Osteoblast (primary cell): ENCODE data around the gene SIM2. TPM values are rescaled to one million over a fixed set of nuclear protein-coding genes. Genes with fewer than 3 reads are reported as not detected.

Experiments
- DNase-seq: peaks from one replicate; pipeline ENCODE4 v3.0.0; 2011; ENCODE audit warnings: low spot score, mixed read lengths; ENCODE audit not compliant: insufficient read length; ENCODE audit errors: missing footprints
- H2AFZ ChIP-seq: 2 replicates; pipeline ENCODE4 v1.6.0; 2011; ENCODE audit warnings: mild to moderate bottlenecking, low read length
- H3K27ac ChIP-seq: 2 replicates; pipeline ENCODE4 v1.5.1; 2011; ENCODE audit warnings: mild to moderate bottlenecking, low read depth, low read length, moderate library complexity
- H3K27me3 ChIP-seq: 2 replicates; pipeline ENCODE4 v1.6.0; 2012; ENCODE audit warnings: mild to moderate bottlenecking, control low read depth, inconsistent platforms, low read length, moderate library complexity; ENCODE audit not compliant: insufficient read depth
- H3K36me3 ChIP-seq: 2 replicates; pipeline ENCODE4 v1.5.1; 2011; ENCODE audit warnings: mild to moderate bottlenecking, low read length, control low read depth, moderate library complexity; ENCODE audit not compliant: insufficient read depth
- H3K4me1 ChIP-seq: 2 replicates; pipeline ENCODE4 v1.5.1; 2011; ENCODE audit warnings: mild to moderate bottlenecking, low read length, control low read depth, moderate library complexity; ENCODE audit not compliant: insufficient read depth
- H3K4me2 ChIP-seq: 2 replicates; pipeline ENCODE4 v1.6.0; 2011; ENCODE audit warnings: mild to moderate bottlenecking, low read length; ENCODE audit not compliant: insufficient read depth
- H3K4me3 ChIP-seq: fragments of 200-600 bp; sonication (generic); 3 replicates; pipeline ENCODE4 v1.5.1; 2012; ENCODE audit warnings: mild to moderate bottlenecking, low read length, inconsistent platforms; ENCODE audit not compliant: insufficient read depth
- H3K79me2 ChIP-seq: 2 replicates; pipeline ENCODE4 v1.6.0; 2012; ENCODE audit warnings: mild to moderate bottlenecking, low read length, control low read depth, inconsistent platforms; ENCODE audit not compliant: insufficient read depth
- H3K9me3 ChIP-seq: 2 replicates; pipeline ENCODE4 v1.5.1; 2011; ENCODE audit warnings: low read depth, low read length, control low read depth
- H4K20me1 ChIP-seq: 2 replicates; pipeline ENCODE4 v1.6.0; 2012; ENCODE audit warnings: mild to moderate bottlenecking, low read length, control low read depth; ENCODE audit not compliant: insufficient read depth
- CTCF ChIP-seq: IDR thresholded peaks from 2 replicates; pipeline ENCODE4 v1.5.1; 2011; ENCODE audit warnings: mild to moderate bottlenecking, low read depth, low read length, moderate library complexity; ENCODE audit errors: extremely low read depth
- total RNA-seq: library from RNA; depleted of rRNA; stranded (reverse); fragments of >200 nt; gene quantifications from 2 replicates; pipeline ENCODE4 v1.2.3, GENCODE V29; 2012

SIM2 gene
- total RNA-seq, 1 donor, result 3.6 TPM

- Histone ChIP-seq H3K4me3 (peak overlapping the region; percentile 72), H3K4me2 (peak overlapping the region; percentile 84), H4K20me1 (peaks cover 7% of the 10 kb centered on the region), H3K36me3 (no peaks in the 10 kb centered on the region), H3K4me1 (no peaks in the 10 kb centered on the region), H3K79me2 (peaks cover 9% of the 10 kb centered on the region), H3K27me3 (peaks cover 35% of the 10 kb centered on the region), H2AFZ (peak overlapping the region; percentile 77), H3K9me3 (no peaks in the 10 kb centered on the region), H3K27ac (no peak overlapping the region)
- DNase-seq, result peak; percentile 69
- no peak for TF ChIP-seq CTCF
Observed at GRCh38 chr21:36697851-36698384, 997 bp upstream of the SIM2 start.

- Histone ChIP-seq H3K79me2 (peaks cover 13% of the 10 kb centered on the region), H2AFZ (peak overlapping the region; percentile 77), H3K36me3 (no peaks in the 10 kb centered on the region), H3K27ac (no peak overlapping the region), H3K4me2 (peak overlapping the region; percentile 84), H3K27me3 (peaks cover 30% of the 10 kb centered on the region), H3K9me3 (no peaks in the 10 kb centered on the region), H4K20me1 (peaks cover 7% of the 10 kb centered on the region), H3K4me1 (no peaks in the 10 kb centered on the region), H3K4me3 (peak overlapping the region; percentile 72)
- TF ChIP-seq CTCF, result no peak
- DNase-seq, result peak; percentile 94
Observed at GRCh38 chr21:36698385-36698980, 432 bp upstream of the SIM2 start.

- peak overlapping the region; percentile 37 for H3K27ac ChIP-seq
- DNase-seq, result peak; percentile 93
- H3K4me3 ChIP-seq, result peak overlapping the region; percentile 77
- no peaks in the 10 kb centered on the region for H3K4me1 ChIP-seq
- peaks cover 24% of the 10 kb centered on the region for H3K27me3 ChIP-seq
- peaks cover 7% of the 10 kb centered on the region for H4K20me1 ChIP-seq
- TF ChIP-seq CTCF, result no peak
- H3K36me3 ChIP-seq, result no peaks in the 10 kb centered on the region
- H3K4me2 ChIP-seq, result peak overlapping the region; percentile 84
- H3K9me3 ChIP-seq, result no peaks in the 10 kb centered on the region
- peak overlapping the region; percentile 70 for H2AFZ ChIP-seq
- peaks cover 13% of the 10 kb centered on the region for H3K79me2 ChIP-seq
Observed at GRCh38 chr21:36699546-36700294, 805 bp downstream of the SIM2 start.

- H3K4me3 ChIP-seq, result peak overlapping the region; percentile 77
Observed at GRCh38 chr21:36700295-36700970, 1.5 kb downstream of the SIM2 start.

More at GRCh38 chr21:36700295-36700970, 1.5 kb downstream of the SIM2 start:
- Histone ChIP-seq H3K4me1 (no peaks in the 10 kb centered on the region), H2AFZ (peak overlapping the region; percentile 6), H4K20me1 (peaks cover 7% of the 10 kb centered on the region), H3K36me3 (no peaks in the 10 kb centered on the region), H3K9me3 (no peaks in the 10 kb centered on the region), H3K27me3 (peaks cover 17% of the 10 kb centered on the region), H3K4me2 (peak overlapping the region; percentile 84), H3K79me2 (peaks cover 13% of the 10 kb centered on the region), H3K27ac (no peak overlapping the region)
- no peak for TF ChIP-seq CTCF
- peak; percentile 84 for DNase-seq
